Heart right ventricle (tissue), 16 donors: ENCODE measurements around the gene PEA15. TPM values are rescaled to one million over a fixed set of nuclear protein-coding genes. Genes with fewer than 3 reads are reported as not detected.

Source experiments
- ATAC-seq, 8 donors: fragments of 200-7000 bp; cut with Tn5 transposase; one replicate each; pipeline ENCODE4 v1.9.1; 2020; ENCODE audit warnings: mild to moderate bottlenecking in 8 of 8, moderate library complexity in 8 of 8, moderate number of reproducible peaks in 1 of 8
- DNase-seq, 2 donors: peaks; one replicate each; pipeline ENCODE4 v3.0.0-alpha.2; 2020
- H3K27ac ChIP-seq, 10 donors: fragments of 200-600 bp; sonication (generic) in 2 of 10; one replicate each; pipeline versions ENCODE4 v1.5.0 to v1.8.0; 2020 to 2022; ENCODE audit warnings: mild to moderate bottlenecking in 3 of 10
- H3K27me3 ChIP-seq, 7 donors: fragments of 200-600 bp; one replicate each; pipeline ENCODE4 v1.8.0; 2021 to 2022; ENCODE audit warnings: mild to moderate bottlenecking in 2 of 7
- H3K36me3 ChIP-seq, 9 donors: fragments of 200-600 bp; sonication (generic) in 1 of 9; one replicate each; pipeline versions ENCODE4 v1.5.0 to v1.8.0; 2020 to 2022; ENCODE audit warnings: mild to moderate bottlenecking in 2 of 9
- H3K4me1 ChIP-seq, 9 donors: fragments of 200-600 bp; sonication (generic) in 1 of 9; one replicate each; pipeline versions ENCODE4 v1.5.0 to v1.8.0; 2020 to 2022; ENCODE audit warnings: mild to moderate bottlenecking in 4 of 9
- H3K4me3 ChIP-seq, 10 donors: fragments of 200-600 bp; sonication (generic) in 2 of 10; one replicate each; pipeline versions ENCODE4 v1.5.0 to v1.8.0; 2020 to 2022; ENCODE audit warnings: mild to moderate bottlenecking in 7 of 10, moderate library complexity in 2 of 10
- H3K9me3 ChIP-seq, 11 donors: fragments of 200-600 bp in 10 of 11; sonication (generic) in 2 of 11; one replicate each; pipeline versions ENCODE4 v1.5.0 to v1.8.0; 2013 to 2022; ENCODE audit warnings: mild to moderate bottlenecking in 2 of 11, control low read depth in 1 of 11, moderate library complexity in 1 of 11
- WGBS, 2 donors: extraction: QIAGEN DNeasy Blood & Tissue Kit; methylation state at CpG; one replicate each; pipeline ENCODE4 v1.1.7; 2013; ENCODE audit warnings: inconsistent platforms in 1 of 2; 5-methylcytosine and 5-hydroxymethylcytosine counted together
- intact Hi-C, 10 donors: fragments of 100-400 bp; cut with DNase I; formaldehyde crosslinking; loops; one replicate each; pipeline versions ENCODE4 v1.11.1 to v1.14.2; 2022
- polyA plus RNA-seq, 2 donors: library from polyadenylated mRNA; stranded (reverse); fragments of 200-250 nt; gene quantifications; one replicate each; pipeline ENCODE4 v1.2.3, GENCODE V29; 2013
- total RNA-seq, 10 donors: library from RNA; stranded (reverse); fragmentation: NEBNext Ultra II Directional in 3 of 10; extraction: Animal tissue kit (Norgen Biotek cat#: 25700) in 3 of 10; gene quantifications; one replicate each; pipeline versions ENCODE4 v1.2.1 to v1.2.4, GENCODE V29; 2021 to 2023
- TF ChIP-seq, protein P1 (sequence below), 9 donors: fragments of 200-600 bp; sonication (generic) in 2 of 9; IDR thresholded peaks; one replicate each; pipeline versions ENCODE4 v1.5.0 to v1.8.0; 2021 to 2022; ENCODE audit warnings: antibody characterized with exemption in 9 of 9, mild to moderate bottlenecking in 5 of 9, moderate library complexity in 1 of 9
- donor health status: Arrhythmogenic right ventricular cardiomyopathy.
- donor health status: ischemic (EF 13 %, LVEDD 7.1; RV severe dilation, severe dysfunction).
- donor health status: healthy with polysubstance abuse.
- donor health status: DM: no; HTN: yes; CAD: no.
- donor health status: DM: no; HTN: no; CAD: no.
- donor health status: ischemic (EF 25% LVEDD 6.9; RV normal size, moderate dysfunction).
- donor health status: ischemic (EF 25% LVEDD 5.7; RV mildly dilated, moderate dysfunction).
- donor health status: healthy.
- donor health status: DM: yes; HTN: yes; CAD: no.
- donor health status: Ischemic cardiomyopathy.
- donor health status: ischemic (EF 35%, LVEDD 5.7; RV mildly dilated, moderate dysfunction).
- donor health status: nonischemic (EF 11% LVEDD 7.7; RV severe dilation, severe dysfunction).
- donor health status: DM: yes; HTN: yes; CAD: no.
- donor health status: PGD.
- donor health status: ischemic (EF 29% LVEDD 5.4; RV normal size, mild dysfunction).
- donor health status: nonischemic (EF 23%, LVEDD 6.1; RV moderate dilation, normal function).

PEA15 gene
- total and polyA plus RNA-seq, 12 donors: 213 to 536 (median 271) TPM

DNA sequence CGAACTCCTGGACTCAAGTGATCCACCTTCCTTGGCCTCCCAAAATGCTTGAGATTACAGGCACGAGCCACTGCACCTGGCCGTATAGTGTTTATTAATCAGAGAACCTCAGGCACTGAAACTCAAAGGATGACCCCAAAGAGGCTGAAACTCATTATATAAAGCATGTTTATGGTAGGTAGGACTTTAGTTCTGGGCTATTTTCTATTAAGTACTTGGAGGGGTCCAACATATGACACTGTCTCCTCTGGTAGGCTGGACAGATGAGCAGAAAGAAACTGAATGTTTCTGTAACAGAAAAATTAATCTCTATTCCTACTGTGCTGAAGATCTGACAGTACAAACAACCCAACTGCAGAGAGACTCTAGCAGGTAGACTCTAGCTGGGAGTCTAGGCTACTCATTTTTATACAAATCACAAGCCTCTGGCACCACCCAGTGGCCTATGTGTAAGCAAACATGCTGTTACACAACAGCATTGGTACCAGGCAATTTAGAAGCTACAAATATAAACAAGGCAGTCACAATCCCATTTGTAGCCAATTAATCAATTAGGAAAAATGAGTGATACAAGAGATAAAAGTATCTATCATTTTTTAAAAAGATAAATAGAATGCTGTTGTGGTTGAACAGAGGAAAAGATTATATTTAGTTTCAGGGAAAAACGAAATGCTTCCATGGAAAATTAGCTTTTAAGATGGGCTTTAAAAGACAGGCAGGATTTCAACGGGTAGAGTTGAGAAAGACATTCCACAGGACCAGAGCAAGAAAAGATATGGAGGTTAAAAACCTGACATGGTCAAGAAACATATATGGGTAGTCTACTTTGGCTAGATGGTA lies 46.7 kb downstream of the PEA15 start:
- 67 to 69% methylated on average over 5 of the region's 5 CpGs for WGBS, 2 donors
- no peaks in the 10 kb centered on the region for H3K9me3 ChIP-seq
- H3K27me3 ChIP-seq: no peaks in the 10 kb centered on the region
- H3K4me3 ChIP-seq: no peak overlapping the region
- intact Hi-C loops: loop anchor here in 9 of 10 donors (1.0 to 10.0 kb wide), 9 partner anchors 55 to 157 kb away; partner anchors contain the start of genes CASQ1 (in 4 of the 9) and IGSF8 (in 1 of the 9)
- peaks cover 0 to 54% (median 30%) of the 10 kb centered on the region in 9 donors for H3K4me1 ChIP-seq
- ATAC-seq (peak; percentile 88 to 97 (median 93)), DNase-seq (peak in 1 of 2 donors; percentile 78)
- TF ChIP-seq, protein P1, sequence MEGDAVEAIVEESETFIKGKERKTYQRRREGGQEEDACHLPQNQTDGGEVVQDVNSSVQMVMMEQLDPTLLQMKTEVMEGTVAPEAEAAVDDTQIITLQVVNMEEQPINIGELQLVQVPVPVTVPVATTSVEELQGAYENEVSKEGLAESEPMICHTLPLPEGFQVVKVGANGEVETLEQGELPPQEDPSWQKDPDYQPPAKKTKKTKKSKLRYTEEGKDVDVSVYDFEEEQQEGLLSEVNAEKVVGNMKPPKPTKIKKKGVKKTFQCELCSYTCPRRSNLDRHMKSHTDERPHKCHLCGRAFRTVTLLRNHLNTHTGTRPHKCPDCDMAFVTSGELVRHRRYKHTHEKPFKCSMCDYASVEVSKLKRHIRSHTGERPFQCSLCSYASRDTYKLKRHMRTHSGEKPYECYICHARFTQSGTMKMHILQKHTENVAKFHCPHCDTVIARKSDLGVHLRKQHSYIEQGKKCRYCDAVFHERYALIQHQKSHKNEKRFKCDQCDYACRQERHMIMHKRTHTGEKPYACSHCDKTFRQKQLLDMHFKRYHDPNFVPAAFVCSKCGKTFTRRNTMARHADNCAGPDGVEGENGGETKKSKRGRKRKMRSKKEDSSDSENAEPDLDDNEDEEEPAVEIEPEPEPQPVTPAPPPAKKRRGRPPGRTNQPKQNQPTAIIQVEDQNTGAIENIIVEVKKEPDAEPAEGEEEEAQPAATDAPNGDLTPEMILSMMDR (IDR thresholded peaks at IDR 0.05): peak; percentile 42 to 84 (median 71)
- peak overlapping the region in 6 of 10 donors; percentile 15 to 51 (median 44) for H3K27ac ChIP-seq
- H3K36me3 ChIP-seq: peaks cover 0 to 49% (median 0%) of the 10 kb centered on the region in 9 donors

DNA sequence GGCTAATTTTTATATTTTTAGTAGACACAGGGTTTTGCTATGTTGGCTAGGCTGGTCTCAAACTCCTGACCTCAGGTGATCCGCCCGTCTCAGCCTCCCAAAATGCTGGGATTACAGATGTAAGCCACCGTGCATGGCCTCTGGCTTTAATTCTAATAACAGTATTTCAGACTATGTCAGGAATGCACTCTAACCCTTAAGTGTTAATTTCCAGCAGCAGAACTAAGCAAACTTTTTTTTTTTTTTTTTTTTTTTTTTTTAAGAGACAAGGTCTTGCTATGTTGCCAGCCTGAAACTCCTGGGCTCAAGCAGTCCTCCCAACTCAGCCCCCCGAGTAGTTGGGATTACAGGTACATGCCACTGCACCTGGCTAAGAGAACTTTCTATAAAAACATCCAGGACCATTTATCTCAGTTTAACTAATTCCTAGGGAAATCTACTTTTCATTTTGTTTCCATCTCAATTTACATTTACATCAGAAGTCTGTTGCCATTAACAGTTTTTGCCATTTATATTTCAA lies 50.7 kb downstream of the PEA15 start:
- Histone ChIP-seq H3K9me3 (no peaks in the 10 kb centered on the region), H3K27me3 (no peaks in the 10 kb centered on the region), H3K4me3 (no peak overlapping the region), H3K36me3 (peaks cover 0 to 50% (median 0%) of the 10 kb centered on the region in 9 donors), H3K4me1 (peaks cover 0 to 79% (median 54%) of the 10 kb centered on the region in 9 donors), H3K27ac (peak overlapping the region in 3 of 10 donors; percentile 3 to 54 (median 44))
- DNase-seq (no peak), ATAC-seq (no peak)
- intact Hi-C loops: loop anchor here in 3 of 10 donors (2.0 to 10.0 kb wide), 4 partner anchors 61 to 161 kb away; partner anchors contain the start of genes CASQ1 (in 1 of the 3) and IGSF8 (in 1 of the 3)
- 75% methylated on average over 4 of the region's 4 CpGs for WGBS, 2 donors
- TF ChIP-seq, protein P1 (IDR thresholded peaks at IDR 0.05): no peak

DNA sequence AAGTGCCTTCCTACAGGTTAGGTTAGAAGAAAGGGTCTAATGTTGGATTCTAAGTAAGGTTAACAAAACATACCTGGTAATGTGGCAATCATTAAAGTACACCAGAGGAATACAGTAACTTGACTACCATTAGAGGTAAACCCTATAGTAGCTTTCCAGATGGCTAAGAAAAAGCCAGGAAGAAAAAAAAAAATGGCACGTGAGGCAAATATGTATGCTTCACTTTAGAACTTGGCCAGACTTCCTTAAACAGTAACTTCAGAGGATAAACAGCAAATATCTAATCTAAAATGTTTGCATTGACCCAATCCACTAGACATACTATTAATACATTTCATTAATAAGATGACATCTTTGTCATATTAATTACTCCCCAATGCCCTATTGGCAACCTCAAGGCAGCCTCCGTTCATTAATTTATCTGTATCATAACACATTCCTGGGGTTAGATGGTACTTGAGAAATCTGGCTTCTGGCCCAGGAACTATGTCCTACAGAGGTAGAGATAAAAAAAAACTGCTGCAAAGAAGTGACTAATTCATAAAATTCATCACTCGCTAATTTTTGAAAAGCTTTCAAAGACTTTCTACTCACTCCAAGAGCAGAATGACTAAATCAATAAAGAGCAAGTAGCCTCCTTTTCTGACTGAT lies 51.3 kb downstream of the PEA15 start:
- peaks cover 0 to 46% (median 0%) of the 10 kb centered on the region in 9 donors for H3K36me3 ChIP-seq
- ATAC-seq: no peak
- peaks cover 0 to 79% (median 61%) of the 10 kb centered on the region in 9 donors for H3K4me1 ChIP-seq
- H3K9me3 ChIP-seq: no peaks in the 10 kb centered on the region
- DNase-seq: no peak
- no peak overlapping the region for H3K4me3 ChIP-seq
- H3K27me3 ChIP-seq: no peaks in the 10 kb centered on the region
- intact Hi-C loops: loop anchor here in 2 of 10 donors (5.0 to 10.0 kb wide), 3 partner anchors 62 to 162 kb away; partner anchors contain the start of genes CASQ1 (in 1 of the 2) and IGSF8 (in 1 of the 2)
- peak overlapping the region in 5 of 10 donors; percentile 3 to 54 (median 44) for H3K27ac ChIP-seq
- TF ChIP-seq, protein P1 (IDR thresholded peaks at IDR 0.05): no peak
- 18 to 31% methylated on average over 3 of the region's 3 CpGs for WGBS, 2 donors
